ENCODE data around the gene P2RX7. TPM values are rescaled to one million over a fixed set of nuclear protein-coding genes. Genes with fewer than 3 reads are reported as not detected.

P2RX7 gene
- polyA plus RNA-seq, 2 of the 4 experiments (the other 2 are of a cell fraction): 0.03 TPM; not detected in 1

GRCh38 chr12:121114806-121115205, 17.9 kb upstream of the P2RX7 start:
- CTCF ChIA-PET: interaction anchor here (0.8 to 1.5 kb wide), 4 partner anchors 19 to 115 kb away, joined by 3 read pairs; no protein-coding TSS in a partner anchor
- no peak for ATAC-seq

GRCh38 chr12:121115530-121115929, 17.1 kb upstream of the P2RX7 start:
- CTCF ChIA-PET: interaction anchor here (0.8 to 1.5 kb wide), 3 partner anchors 56 to 114 kb away, joined by 3 read pairs; no protein-coding TSS in a partner anchor
- no peak for TF ChIP-seq E2F6 (IDR thresholded peaks at IDR 0.05; ENCODE audit: borderline replicate concordance, low read depth)
- TF ChIP-seq CBX8 (IDR thresholded peaks at IDR 0.05): no peak
- TF ChIP-seq RFX5 (IDR thresholded peaks at IDR 0.05): no peak
- TF ChIP-seq MAZ (IDR thresholded peaks at IDR 0.05; ENCODE audit: borderline replicate concordance, low read depth, low read length): no peak
- TF ChIP-seq BHLHE40 (IDR thresholded peaks at IDR 0.05; ENCODE audit: low read depth, low read length): no peak
- TF ChIP-seq HDAC2 (IDR thresholded peaks at IDR 0.05): no peak
- no peak for TF ChIP-seq MAX (IDR thresholded peaks at IDR 0.05)
- no peak for TF ChIP-seq HOXA7 (CRISPR knock-in tag; IDR thresholded peaks at IDR 0.05)
- no peak for TF ChIP-seq NFE2L2 (conservative IDR thresholded peaks at IDR 0.05; ENCODE audit: low read length)
- TF ChIP-seq POLR2A (IDR thresholded peaks at IDR 0.05; ENCODE audit: low read length): no peak
- no peak for TF ChIP-seq ZFP36 (IDR thresholded peaks at IDR 0.05; ENCODE audit: borderline replicate concordance, partially characterized antibody)
- TF ChIP-seq RNF2 (IDR thresholded peaks at IDR 0.05; ENCODE audit: borderline replicate concordance, low read depth): no peak
- no peak for TF ChIP-seq POLR2AphosphoS2 (conservative IDR thresholded peaks at IDR 0.05; ENCODE audit: low read length)
- TF ChIP-seq EP300 (IDR thresholded peaks at IDR 0.05): no peak
- TF ChIP-seq EHF (CRISPR knock-in tag; IDR thresholded peaks at IDR 0.05): no peak
- TF ChIP-seq HOXB13 (CRISPR knock-in tag; IDR thresholded peaks at IDR 0.05; ENCODE audit: low read depth): no peak
- TF ChIP-seq JUN (IDR thresholded peaks at IDR 0.05): no peak
- DNase-seq (ENCODE audit: low read depth in 1 of 2, low spot score in 1 of 2): no peak
- no peak for FAIRE-seq
- H3K27ac ChIP-seq: no peak overlapping the region
- H3K4me1 ChIP-seq: no peaks in the 10 kb centered on the region
- ATAC-seq: no peak
- H3K4me2 ChIP-seq: no peak overlapping the region
- H3K9me3 ChIP-seq: no peaks in the 10 kb centered on the region
- no peak overlapping the region for H3K4me3 ChIP-seq
- 69% methylated on average over 4 of the region's 4 CpGs for WGBS (ENCODE audit: missing lambda C conversion rate)
- POLR2A ChIA-PET: no interaction called here

More at GRCh38 chr12:121114806-121115205, 17.9 kb upstream of the P2RX7 start:
- DNase-seq (ENCODE audit: low read depth in 1 of 2, low spot score in 1 of 2) (no peak), FAIRE-seq (no peak)
- WGBS (ENCODE audit: missing lambda C conversion rate): 7% methylated on average over 2 of the region's 2 CpGs
- TF ChIP-seq RARB (CRISPR knock-in tag; IDR thresholded peaks at IDR 0.05) (no peak), HEYL (CRISPR knock-in tag; IDR thresholded peaks at IDR 0.05) (no peak), BHLHE40 (IDR thresholded peaks at IDR 0.05; ENCODE audit: low read depth, low read length) (no peak), KDM5A (IDR thresholded peaks at IDR 0.05) (no peak), EP300 (IDR thresholded peaks at IDR 0.05) (no peak)
- H3K27ac ChIP-seq: no peak overlapping the region
- H3K9me3 ChIP-seq: no peaks in the 10 kb centered on the region
- no peak overlapping the region for H3K4me3 ChIP-seq
- POLR2A ChIA-PET: no interaction called here
- H3K4me2 ChIP-seq: no peak overlapping the region
- no peaks in the 10 kb centered on the region for H3K4me1 ChIP-seq

GRCh38 chr12:121116318-121117225, 16.1 kb upstream of the P2RX7 start:
- POLR2A ChIA-PET: interaction anchor here (0.6 kb wide), 1 partner anchor 45 kb away, joined by 3 read pairs; no protein-coding TSS in a partner anchor
- CTCF ChIA-PET: interaction anchor here (0.9 to 1.0 kb wide), 2 partner anchors 21 to 467 kb away, joined by 3 to 4 read pairs; no protein-coding TSS in a partner anchor
- TF ChIP-seq RAD21 (conservative IDR thresholded peaks at IDR 0.05 in 1 of 2, IDR thresholded peaks at IDR 0.05 in 1 of 2): no peak
- TF ChIP-seq, protein P1, sequence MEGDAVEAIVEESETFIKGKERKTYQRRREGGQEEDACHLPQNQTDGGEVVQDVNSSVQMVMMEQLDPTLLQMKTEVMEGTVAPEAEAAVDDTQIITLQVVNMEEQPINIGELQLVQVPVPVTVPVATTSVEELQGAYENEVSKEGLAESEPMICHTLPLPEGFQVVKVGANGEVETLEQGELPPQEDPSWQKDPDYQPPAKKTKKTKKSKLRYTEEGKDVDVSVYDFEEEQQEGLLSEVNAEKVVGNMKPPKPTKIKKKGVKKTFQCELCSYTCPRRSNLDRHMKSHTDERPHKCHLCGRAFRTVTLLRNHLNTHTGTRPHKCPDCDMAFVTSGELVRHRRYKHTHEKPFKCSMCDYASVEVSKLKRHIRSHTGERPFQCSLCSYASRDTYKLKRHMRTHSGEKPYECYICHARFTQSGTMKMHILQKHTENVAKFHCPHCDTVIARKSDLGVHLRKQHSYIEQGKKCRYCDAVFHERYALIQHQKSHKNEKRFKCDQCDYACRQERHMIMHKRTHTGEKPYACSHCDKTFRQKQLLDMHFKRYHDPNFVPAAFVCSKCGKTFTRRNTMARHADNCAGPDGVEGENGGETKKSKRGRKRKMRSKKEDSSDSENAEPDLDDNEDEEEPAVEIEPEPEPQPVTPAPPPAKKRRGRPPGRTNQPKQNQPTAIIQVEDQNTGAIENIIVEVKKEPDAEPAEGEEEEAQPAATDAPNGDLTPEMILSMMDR (IDR thresholded peaks at IDR 0.05): no peak

More at GRCh38 chr12:121116318-121117225, 16.1 kb upstream of the P2RX7 start:
- Histone ChIP-seq H3K27ac (no peak overlapping the region), H3K4me1 (no peaks in the 10 kb centered on the region), H3K4me3 (no peak overlapping the region), H3K4me2 (no peak overlapping the region), H3K9me3 (no peaks in the 10 kb centered on the region)
- FAIRE-seq: no peak
- DNase-seq (ENCODE audit: low read depth in 1 of 2, low spot score in 1 of 2): no peak
- 40% methylated on average over 4 of the region's 4 CpGs for whole genome bisulfite sequencing (ENCODE audit: missing lambda C conversion rate)
- no peak; a peak in 1 of 6 replicates for ATAC-seq
